Left renal cortex interstitium (tissue), 4 donors: ENCODE results near the gene GRM4. TPM values are rescaled to one million over a fixed set of nuclear protein-coding genes. Genes with fewer than 3 reads are reported as not detected.
"Not testable (repeated sequence)": the region's sequence is repeated elsewhere in the genome, so short reads cannot be mapped to it uniquely, and the experiment has no call there.

ENCODE experiments used
- DNase-seq, 4 donors: peaks; one replicate each; pipeline ENCODE4 v3.0.0-alpha.2; 2013; ENCODE audit warnings: low read depth in 4 of 4, low spot score in 2 of 4, missing footprints in 1 of 4
- polyA plus RNA-seq, 4 donors: library from polyadenylated mRNA; unstranded; fragments of 120-200 nt; gene quantifications; one replicate each; pipeline ENCODE4 v1.2.1, GENCODE V29; 2013; ENCODE audit not compliant: insufficient read length in 4 of 4

GRM4 gene
- under 1 TPM; 0.56 to 0.71 (median 0.62) TPM for polyA plus RNA-seq

DNA sequence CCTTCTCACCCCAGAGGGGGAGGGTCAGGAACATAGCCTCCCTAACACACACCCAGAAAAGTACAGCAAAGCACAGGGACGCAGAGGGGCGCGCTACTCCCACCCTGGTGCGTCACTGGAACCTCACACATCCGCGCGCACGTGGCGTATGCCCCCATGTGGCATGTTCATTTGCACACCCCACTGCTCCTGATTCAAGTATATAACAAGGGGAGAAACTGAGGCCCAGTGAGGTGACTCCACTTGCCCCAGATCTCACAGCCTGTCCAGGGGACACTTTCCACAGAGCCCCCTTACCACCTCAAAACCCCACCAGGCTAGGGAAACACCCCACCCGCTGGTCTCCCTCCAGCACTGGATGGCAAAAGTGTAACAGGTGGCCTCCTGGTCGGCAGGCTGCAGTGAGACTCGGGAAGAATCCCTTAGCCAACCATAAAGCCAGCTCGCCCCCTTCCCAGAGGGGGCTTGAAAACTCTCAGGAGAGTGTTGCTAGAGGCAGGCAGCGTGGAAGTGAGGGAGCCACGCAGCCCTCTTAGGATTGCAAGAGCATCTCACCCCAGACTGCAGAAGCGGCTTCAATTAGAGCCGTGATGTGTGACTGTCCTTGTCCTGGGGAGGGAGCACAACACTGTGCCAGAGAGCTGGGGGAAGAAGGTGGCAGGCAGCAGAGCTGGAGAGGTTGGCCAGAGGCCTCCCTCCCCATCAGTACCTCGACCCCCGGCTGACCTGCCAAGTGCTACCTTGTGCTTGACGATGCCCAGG is at the start of gene GRM4:
TSS of gene GRM4 (minus strand) at position 67 of the 762 bp plus-strand sequence. CDS start 12,591 bp downstream, outside the sequence.
- DNase-seq: no peak

- DNase-seq: no peak
Measured at GRCh38 chr6:34194772-34195171, 48.9 kb upstream of the GRM4 start.

DNA sequence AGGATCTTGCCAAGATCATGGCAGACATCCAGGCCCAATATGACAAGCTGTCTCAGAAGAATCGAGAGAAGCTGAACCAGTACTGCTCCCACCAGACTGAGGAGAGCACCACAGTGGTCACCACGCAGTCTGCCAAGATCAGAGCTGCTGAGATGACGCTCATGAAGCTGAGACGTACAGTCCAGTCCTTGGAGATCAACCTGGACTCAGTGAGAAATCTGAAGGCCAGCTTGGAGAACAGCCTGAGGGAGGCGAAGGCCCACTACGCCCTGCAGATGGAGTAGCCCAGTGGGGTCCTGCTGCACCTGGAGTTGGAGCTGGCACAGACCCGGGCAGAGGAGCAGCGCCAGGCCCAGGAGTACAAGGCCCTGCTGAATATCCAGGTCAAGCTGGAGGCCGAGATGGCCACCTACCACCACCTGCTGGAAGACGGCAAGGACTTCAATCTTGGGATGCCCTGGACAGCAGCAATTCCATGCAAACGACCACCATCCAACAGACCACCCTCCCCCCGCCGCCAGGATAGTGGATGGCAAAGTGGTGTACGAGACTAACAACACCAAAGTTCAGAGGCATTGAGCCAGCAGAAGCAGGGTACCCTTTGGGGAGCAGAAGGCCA is 44.7 kb upstream of the GRM4 start:
- no peak for DNase-seq

- DNase-seq: no peak
Measured at GRCh38 chr6:34189806-34190503, 44.1 kb upstream of the GRM4 start.

DNA sequence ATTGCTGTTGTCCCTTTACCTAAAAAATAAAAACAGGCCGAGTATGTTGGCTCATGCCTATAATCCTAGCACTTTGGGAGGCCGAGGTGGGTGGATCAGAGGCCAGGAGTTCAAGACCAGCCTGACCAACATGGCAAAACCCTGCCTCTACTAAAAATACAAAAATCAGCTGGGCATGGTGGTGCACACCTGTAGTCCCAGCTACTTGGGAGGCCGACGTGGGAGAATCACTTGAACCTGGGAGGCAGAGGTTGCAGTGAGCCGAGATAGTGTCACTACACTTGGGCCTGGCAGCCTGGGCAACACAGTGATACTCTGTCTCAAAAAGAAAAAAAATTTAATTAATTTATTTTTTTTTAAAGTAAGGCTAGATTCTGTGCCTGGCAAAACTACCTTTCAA is 38.8 kb upstream of the GRM4 start:
- DNase-seq: not testable (repeated sequence)

- DNase-seq: no peak
Measured at GRCh38 chr6:34182751-34183531, 37.1 kb upstream of the GRM4 start.

GRCh38 chr6:34181908-34182307 is 36.0 kb upstream of the GRM4 start:
- DNase-seq: no peak

DNA sequence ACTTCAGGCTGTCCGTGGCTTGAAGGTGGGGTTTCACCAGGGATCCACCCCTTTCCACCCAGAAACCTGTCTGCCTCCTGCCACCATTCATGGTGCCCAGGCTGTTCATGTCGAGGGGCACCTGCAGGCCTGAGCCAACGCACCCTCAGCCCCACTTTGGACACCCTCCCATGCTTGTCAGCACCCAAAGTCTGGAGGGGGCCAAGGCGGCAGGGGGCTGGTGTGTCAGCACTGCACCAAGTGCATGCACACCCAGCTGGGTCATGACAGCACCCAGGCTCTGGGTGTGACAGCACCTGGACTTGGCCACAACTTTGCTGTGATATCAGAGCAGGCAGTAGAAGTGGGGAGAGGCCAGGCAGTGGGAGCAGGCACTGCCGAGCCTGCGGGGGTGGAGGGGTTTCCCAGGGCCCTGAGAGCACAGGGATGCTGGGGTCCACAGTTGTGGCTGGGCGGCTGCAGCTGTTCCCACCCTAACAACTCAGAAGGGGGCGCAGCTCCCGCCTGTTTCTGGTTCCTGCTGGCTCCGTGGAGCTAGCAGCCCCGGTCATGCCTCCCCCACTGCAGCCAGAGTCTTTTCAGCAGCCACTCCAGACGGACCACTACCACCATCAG is 33.3 kb upstream of the GRM4 start:
- DNase-seq: no peak

GRCh38 chr6:34178357-34179105 is 32.6 kb upstream of the GRM4 start:
- no peak for DNase-seq

DNA sequence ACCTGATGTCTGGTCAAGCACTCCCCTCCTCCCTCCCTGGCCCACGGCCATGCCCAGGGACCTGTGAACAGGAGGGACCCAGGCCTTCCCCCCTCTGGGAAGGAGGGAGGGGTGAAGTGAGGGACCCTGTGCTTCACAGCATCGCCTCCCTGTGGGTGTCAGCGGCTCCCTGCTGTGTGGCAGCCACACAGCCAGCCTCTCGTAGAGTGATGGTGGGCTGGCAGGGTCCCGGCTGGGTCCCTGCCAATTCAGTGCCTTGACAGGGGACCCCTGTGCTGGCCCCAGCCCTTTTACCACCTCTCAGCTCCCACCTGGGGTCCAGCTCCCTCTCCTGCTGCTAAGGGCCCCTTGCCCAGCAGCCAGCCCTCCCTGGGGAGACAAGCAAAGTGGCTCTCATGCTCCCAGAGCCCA is 31.3 kb upstream of the GRM4 start:
- no peak for DNase-seq

DNA sequence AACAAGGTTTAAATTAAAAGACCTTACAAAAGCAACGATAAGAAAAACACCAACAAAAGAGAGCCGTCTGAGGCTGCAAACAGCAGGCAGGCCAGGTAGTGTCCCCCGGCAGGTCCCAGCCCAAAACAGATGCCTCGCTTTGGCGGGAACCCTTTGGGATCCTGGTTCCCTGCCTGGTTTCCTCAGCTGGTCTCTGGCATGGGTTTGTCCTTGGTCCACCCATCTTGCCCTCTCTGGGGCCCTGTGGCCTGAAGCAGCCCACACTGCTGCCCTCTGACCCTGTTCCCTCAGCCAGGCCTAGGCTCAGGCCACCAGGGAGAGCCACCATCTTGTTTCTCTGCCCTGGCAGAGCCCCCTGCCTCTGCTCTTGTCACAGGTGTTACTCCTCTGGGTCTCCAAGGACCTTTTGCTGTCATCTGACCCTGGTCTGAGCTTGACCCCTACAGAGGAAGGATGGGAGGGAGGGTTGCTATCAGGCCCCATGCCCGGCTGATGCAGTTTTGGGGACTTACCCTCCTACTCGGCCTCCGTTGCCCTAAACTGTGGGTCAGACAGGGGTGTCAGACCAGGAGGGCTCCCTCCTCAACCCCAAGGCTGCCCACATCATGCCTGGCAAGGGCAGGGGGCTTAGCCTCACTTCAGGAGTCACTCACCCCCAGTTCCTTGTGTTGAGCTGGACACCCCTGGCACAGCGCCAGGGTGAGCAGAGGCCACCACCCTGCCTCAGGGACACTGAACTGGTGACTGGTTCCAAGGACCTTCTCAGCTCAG is 30.6 kb upstream of the GRM4 start:
- DNase-seq: no peak

DNA sequence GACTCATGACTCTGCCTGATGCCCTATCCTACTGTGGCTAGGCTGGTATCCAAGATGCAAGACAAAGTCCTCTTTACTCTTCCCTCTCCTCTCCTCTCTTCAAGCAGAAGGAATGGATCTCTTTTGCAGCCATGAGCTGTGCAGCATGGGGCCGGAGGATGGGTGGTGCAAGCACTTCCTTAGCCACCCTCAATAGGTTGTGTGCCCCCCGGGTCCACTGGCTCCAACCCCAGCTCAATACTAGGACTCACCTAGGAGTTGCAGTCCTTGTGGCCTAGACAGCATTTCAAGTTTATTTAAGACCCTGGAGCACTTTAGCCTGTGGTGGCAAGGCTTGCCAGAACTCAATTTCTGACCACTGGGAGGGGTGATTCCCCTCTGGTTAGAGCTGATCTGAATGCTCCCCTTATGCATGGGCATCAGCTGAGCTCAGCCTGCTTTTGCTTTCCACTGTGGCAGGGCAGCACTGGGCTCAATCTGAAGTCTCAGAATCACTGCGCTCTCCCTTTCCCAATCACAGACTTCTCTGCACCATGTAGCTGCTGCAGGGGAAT is 29.0 kb upstream of the GRM4 start:
- DNase-seq: no peak

- no peak for DNase-seq
Measured at GRCh38 chr6:34172961-34173775, 27.3 kb upstream of the GRM4 start.

DNA sequence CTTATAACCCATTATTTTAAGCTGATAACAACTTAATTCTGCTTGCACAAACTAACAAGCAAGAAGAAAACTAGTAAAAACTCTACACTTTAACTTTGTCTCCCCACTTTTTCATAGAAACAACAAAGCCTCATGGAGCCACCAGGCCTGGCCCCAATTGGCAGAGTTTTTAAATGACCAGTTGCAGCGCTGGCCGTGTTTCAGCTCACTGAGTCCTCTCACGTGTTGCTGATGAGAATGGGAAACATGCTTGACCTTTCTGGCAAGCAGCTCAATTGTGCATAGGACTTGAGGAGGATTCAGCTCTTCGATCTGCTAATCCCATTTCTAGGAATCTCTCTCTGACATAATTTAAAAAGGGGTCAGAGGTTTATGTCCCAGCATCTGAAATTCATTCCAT is 24.5 kb upstream of the GRM4 start:
- DNase-seq: no peak

- DNase-seq: no peak
Measured at GRCh38 chr6:34169897-34170296, 24.0 kb upstream of the GRM4 start.

DNA sequence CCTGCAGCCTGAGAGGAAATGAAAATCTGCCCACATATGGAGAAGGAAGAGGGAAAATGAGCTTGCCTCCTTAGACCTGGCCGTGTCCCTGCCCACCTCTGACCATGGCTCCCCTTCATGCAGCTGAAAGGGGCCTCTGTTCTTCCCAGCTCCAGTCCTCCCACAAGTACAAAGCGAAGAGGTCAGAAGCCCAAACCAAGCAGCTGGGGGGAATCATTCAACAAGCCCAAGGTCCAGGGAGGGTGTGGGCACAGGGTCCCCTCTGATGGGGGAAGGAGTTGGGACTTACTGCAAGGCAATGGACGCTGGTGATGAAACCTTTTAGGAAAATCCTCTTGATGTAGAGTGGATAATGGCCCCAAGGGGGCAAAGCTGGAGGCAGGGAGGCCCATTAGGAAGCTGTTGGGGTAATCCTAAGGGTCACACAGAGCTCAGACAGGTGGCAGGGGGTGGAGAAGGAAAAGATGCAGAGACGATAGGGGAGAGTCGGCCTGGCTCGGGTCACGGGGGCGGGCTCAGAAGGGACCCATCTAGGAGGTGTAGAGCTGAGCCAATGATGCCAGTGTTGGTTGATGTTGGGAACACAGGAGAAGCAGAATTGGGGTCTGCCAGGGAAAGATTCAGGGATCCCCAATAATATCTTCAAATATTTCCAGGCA is 16.1 kb upstream of the GRM4 start:
- DNase-seq: no peak

DNA sequence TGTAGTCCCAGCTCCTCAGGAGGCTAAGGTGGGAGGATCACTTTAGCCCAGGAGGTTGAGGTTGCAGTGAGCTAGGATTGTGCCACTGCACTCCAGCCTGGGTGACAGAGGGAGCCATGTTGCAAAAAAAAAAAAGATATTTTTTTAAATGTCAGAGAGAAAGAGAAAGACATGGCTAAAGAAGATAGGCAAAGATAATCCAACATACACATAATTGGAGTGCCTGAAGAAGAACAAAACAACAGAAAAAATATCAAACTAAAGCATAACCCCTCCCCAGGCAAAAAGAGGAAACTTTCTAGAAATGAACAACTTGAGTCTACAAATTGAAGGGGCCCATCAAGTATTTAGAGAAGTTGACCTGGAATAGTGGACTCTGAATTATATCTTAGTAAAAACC is 14.0 kb upstream of the GRM4 start:
- no peak for DNase-seq
